SU-DHL-6 (cell line): Measurements from ENCODE around the gene HSP90AB1.

Experiments used
- EZH2phosphoT487 ChIP-seq: fragments of 200-600 bp; sonication (generic), shearing (Covaris generic); conservative IDR thresholded peaks from 2 replicates; pipeline ENCODE4 v1.6.1; 2018; ENCODE audit warnings: mild to moderate bottlenecking, antibody characterized with exemption, low read length, moderate library complexity, mixed read lengths
- TF ChIP-seq, protein P1 (sequence below): fragments of 200-600 bp; sonication (generic); IDR thresholded peaks from one replicate; pipeline ENCODE4 v1.5.1; 2017; ENCODE audit warnings: antibody characterized with exemption, mild to moderate bottlenecking, low read length, moderate library complexity; ENCODE audit not compliant: insufficient read depth, poor library complexity, severe bottlenecking

DNA sequence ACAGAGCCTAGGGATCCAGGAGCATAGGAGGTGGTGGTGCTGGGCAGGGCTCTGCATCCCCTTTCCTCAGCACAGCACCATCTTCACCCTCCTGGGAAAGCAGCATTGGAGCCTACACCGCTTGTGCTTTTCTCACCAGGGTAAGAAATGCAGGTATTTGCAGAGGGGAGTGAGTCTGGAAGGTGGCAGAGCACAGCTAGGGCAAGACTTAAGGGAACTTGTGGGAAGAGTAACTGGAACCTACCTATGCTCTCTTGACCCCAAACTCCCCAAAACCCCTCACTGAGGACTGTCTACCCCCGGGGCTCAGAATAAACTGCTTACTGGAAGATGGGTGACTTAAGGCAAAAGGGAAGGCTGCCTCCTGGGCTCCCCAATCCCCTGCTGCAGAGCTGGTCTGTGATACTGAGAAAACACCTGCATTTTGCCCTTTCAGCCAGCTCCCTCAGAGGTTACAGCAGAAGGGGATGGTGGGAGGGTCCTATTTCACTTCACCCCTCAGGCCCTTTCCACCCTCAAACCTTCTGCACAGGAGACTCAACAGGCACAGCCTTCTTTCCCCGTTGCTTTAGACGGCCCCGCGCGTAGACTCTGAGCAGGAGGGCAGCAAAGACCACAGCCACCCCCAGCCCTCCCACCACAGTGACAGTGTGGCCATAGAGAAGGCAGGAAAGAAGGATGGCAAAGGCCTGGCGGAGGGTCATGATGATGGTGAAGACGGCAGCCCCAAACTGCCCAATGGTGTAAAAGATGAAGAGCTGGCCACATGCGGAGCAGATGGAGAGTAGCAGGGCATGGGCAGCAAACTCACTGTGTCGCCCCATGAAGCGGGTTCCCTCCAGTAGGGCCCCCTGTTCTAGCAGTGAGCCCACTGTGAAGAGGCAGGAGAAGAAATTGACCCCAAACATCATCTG lies 7.5 kb downstream of the HSP90AB1 start:
- TF ChIP-seq, protein P1, sequence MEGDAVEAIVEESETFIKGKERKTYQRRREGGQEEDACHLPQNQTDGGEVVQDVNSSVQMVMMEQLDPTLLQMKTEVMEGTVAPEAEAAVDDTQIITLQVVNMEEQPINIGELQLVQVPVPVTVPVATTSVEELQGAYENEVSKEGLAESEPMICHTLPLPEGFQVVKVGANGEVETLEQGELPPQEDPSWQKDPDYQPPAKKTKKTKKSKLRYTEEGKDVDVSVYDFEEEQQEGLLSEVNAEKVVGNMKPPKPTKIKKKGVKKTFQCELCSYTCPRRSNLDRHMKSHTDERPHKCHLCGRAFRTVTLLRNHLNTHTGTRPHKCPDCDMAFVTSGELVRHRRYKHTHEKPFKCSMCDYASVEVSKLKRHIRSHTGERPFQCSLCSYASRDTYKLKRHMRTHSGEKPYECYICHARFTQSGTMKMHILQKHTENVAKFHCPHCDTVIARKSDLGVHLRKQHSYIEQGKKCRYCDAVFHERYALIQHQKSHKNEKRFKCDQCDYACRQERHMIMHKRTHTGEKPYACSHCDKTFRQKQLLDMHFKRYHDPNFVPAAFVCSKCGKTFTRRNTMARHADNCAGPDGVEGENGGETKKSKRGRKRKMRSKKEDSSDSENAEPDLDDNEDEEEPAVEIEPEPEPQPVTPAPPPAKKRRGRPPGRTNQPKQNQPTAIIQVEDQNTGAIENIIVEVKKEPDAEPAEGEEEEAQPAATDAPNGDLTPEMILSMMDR = no peak
- no peak for TF ChIP-seq EZH2phosphoT487
